NCI-H2171 treated with DMSO at 0.1 percent for 48 hours (cell line): ENCODE results near the gene ZFR.
"Not testable (repeated sequence)": the region's sequence is repeated elsewhere in the genome, so short reads cannot be mapped to it uniquely, and the experiment has no call there.

Experiments
- DNase-seq: peaks from one replicate; lab custom pipeline; 2025; lab: John Stamatoyannopoulos, UW

Gene ZFR

DNA sequence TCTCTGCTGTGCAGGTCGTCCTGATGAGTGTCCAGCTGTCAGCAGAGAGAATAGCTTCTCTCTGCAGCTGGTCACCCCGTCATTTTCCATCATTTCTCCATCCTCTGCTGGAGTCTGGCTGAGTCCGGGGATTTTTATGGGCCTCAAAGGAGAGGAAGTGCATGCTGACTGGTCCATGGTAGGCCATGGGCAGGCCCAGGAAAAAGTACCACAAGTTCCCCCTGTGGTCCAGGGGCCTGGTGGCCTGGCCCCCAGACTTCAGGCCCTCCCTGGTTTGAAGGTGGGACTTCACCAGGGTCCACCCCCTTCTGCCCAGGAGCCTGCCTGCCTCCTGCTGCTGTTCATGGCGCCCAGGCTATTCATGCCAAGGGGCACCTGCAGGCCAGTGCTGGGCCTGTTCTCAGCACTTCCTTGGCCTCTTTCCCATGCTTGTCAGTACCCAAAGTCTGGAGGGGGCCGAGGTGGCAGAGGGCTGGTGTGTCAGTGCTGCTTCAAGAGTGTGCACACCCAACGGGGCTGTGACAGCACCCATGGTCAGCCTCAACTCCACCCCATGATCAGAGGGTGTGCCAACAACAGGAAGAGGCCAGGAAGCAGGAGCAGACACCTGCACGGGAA lies 124.5 kb downstream of the ZFR start:
- DNase-seq: no peak

DNA sequence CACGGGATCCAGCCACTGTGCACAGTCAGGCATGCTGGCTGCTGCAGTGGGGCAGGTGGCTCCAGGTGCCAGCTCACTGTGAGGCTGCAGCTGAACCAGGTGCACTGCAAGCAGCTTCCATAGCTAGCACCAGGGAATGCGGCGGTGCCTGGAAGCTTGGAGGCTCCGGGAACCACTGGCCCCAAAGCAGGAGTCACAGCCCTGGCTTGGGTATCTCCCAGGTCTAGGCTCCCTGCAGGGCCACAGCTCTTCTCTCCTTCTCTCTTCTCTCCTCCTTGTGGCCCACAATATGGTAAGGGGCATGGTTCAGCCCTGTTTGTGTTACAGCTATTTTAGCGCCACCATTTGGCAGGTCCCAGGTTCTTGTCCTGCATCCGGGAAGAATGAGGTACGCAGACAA lies 125.1 kb downstream of the ZFR start:
- no peak for DNase-seq

DNA sequence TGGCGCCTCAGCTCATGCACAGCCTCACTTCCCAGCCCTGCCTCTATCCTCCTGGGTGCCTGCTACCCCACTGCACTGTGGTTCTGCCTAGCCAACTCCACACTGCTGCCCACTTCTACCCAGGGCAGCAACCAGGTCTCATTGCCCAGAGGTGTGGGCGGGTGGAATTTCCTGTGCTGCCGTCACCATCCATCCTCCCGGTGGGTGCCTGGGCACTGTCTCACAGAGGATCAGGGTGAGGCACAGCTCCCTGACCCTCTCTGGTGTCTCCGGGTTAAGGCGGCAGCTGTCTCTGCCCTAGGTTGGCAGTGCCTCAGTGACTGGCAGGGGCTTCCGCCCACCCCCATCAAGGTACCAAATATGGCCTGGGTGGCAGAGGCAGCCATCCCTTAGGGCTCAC lies 127.5 kb downstream of the ZFR start:
- no peak for DNase-seq

DNA sequence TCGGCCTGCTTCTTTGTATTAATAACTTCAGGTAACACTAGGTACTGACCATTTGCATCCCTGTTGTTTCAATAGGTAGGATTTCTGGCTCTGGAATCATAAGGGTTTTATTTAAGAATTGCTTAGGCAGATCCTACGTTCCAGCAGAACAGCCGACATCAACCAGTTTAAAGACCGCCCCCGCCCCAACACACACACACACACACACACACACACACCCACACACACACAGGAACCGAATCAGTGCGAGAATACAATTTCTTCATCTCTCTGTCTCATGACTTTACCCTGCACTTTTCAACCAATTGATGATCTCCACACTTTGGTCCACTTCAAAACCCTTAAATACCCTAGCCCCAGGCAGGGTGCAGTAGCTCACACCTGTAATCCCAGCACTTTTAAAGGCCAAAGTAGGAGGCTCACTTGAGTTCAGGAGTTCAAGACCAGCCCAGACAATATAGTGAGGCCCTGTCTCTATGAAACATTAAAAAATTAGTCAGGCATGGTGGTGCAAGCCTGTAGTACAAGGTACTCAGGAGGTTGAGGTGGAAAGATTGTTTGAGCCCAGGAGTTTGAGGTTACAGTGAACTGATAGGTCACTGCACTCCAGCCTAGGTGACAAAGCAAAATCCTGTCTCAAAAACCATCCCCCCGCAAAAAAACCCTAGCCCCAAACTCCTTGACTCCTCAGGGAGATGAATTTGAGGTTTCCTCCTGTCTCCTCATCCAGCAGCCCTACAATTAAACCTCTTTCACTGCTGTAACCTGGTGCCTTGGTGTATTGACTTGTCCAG lies 129.1 kb downstream of the ZFR start:
- no peak for DNase-seq

DNA sequence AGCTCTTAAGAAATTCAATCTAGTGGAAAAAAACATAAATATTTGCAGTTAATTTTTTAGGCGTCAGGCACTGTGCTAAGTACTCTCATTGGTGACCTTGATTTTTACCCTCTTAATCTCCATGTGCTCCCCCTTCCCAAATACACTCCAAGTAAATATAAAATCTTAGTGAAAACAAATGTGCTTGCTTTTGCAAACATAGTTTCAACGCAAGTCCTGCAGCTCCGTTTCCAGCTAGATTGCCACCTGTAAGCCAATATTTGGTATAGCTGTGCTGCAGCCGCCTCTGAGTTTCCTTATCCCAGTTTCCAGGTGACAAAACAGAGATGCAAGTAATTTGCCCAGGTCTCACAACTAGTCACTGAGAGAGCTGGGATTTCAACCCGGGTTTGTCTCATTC lies 129.9 kb downstream of the ZFR start:
- DNase-seq: no peak

DNA sequence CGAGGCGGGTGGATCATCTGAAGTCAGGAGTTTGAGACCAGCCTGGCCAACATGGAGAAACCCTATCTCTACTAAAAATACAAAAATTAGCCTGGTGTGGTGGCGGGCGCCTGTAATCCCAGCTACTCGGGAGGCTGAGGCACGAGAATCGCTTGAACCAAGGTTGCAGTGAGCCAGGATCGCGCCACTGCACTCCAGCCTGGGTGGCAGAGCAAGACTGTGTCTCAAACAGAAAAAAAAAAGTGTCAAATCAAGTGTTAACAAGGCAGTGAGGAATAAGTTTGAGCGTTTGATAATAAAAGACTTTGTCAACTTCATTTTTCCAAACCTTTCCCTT lies 130.4 kb downstream of the ZFR start:
- DNase-seq: not testable (repeated sequence)

DNA sequence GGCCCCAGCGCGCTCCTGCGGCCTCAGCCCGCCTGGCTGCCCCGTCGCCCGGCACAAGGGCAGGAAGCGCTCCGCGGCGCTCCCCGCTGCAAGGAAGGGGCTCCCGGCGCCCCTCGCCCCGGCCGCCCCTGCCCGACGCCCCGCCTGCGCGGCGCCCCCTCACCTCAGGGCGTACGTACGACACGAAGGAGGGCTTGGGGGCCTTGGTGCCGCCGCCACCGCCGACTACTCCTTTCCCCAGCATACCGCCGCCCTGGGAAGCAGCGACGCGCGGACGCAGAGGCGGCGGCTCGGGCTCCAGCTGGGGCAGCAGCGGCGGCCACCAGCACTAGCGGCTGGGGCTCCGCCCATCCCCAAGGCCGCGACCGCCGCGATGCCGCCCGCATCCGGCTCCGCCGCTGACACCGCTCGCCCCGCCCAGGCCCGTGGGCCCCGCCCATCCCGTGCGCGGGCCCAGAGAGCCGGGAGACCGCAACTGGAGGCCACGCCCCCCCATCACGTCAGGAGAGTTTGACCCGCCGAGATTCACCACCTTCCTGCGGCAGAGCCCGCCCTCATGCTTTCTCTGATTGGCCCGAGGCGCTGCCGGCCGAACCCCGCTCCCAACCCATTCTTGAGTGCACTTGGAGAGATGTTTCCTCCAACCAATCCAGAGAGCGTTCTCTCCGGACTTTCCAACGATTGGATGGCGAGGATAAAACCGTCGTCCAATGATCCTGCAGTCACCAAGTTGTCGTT lies 131.8 kb downstream of the ZFR start, which contains the start of gene MTMR12:
TSS of gene MTMR12 (minus strand) at position 345 of the 738 bp plus-strand sequence. CDS start at position 244, 101 bp downstream.
- DNase-seq: peak; percentile 100

DNA sequence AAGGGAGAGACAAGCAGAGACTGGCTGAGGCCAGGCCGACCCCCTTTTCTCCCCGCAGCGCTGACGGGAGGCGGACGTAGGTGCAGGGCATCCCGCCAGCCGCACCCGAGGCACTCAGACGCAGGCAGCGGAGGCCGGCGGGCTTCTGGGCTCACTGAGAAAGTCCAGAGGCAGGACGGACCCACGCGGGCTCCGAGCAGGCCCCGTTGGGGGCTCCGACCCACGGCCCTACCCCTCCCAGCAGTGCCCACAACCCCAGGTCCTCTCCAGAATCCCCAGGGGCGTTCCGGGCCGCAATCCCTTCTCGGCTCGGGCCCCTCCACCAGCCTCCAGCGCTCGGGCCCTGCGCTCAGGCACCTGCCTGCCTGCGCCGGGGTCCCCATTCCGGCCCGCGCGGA lies 132.3 kb downstream of the ZFR start:
- peak; percentile 79 for DNase-seq

DNA sequence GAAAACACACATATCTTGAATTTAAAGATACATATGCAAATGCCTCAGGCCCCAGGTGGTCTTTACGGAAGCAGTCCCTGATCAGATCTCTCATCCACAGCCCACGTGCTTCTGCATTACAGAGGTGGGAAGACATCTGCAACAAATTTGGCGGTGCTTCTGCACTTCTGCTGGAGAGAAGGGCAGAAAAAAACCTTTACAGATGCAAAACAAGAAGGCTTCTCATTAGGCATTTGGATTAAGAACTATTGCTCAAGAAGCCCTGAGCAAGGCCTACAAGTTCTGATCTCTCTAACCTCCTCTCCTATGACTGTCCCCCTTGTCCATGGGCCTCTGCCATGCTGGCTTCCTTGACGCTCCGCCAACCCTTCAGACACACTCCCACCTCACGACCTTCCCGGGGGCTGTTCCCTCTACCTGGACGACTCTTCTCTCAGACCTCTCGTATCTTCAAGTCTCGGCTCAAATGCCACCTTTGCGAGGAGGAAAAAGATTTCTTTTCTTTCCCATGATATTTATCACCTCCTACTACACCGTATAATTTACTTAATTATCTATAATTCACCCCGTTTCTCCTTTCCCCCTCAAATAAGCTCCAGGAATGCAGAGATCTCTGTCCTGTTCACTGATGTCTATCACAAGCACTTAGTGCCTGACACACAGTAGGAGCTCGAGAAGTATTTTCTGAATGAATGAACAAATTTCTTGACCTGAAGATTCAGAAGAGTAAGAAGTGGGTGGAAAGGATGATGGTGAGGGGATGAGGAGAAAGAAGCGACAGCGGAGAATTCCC lies 132.9 kb downstream of the ZFR start:
- DNase-seq: no peak

DNA sequence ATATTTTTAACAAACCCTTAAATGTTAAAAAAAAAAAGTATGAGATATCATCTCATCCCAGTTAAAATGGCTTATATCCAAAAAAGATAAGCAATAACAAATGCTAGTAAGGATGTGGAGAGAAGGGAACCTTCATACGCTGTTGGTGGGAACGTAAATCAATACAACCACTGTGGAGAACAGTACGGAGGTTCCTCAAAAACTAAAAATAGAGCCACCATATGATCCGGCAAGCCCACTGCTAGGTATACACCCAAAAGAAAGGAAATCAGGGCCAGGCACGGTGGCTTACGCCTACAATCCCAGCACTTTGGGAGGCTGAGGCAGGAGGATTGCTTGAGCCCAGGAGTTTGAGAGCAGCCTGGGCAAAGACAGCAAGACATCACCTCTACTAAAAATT lies 134.8 kb downstream of the ZFR start:
- DNase-seq: no peak

DNA sequence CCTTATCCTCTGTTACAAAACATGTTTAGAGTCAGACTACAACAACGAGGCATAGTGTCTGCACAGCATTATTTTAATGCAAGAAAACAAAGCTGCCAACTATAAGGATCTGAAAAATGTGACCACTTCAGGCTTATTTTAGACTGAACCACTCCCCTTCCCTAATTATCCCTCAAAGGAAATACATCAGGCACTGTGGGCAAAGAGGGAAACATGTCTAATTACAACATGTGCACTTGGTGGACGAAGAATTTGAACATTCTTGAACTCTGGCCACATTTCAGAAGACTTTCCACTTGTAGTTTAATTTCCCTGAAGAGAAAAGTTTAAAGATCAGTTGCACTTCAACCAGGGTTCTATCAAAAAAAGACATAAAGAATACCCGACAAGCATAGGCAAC lies 135.6 kb downstream of the ZFR start:
- DNase-seq: no peak

DNA sequence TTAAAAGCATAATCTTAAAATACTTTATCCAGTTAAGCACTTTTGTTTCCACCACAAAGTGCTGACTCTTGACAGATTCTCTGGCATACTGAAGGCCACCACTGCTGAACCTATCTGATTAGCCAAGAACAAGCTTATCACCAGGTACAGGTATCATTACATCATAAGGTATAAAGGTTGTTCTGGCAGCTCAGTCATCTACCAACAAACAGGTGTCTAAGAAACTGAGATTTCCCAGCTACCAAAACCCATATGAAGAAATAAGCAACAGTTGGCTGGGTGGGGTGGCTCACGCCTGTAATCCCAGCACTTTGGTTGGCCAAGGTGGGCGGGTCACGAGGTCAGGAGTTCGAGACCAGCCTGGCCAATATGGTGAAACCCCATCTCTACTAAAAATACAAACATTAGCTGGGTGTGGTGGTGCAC lies 136.8 kb downstream of the ZFR start:
- DNase-seq: no peak

DNA sequence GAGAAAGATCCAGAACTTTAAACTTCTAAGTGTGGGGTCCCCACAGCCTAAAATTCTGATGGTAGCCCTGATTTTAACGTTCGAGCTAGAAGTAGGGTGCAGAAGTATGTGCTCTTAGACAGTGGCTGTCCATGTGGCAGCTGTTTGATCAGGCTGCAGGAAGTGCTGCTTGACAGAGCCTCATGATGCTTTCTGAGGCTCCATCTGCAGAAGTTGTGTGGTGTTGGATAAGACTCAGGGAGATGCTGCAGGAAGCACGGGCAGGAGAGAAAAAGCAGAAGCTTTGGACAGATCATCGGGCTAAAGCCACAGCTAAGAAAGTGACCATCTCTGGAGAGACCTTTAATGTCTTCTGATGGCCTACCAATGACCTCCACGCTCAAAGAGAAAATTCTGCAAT lies 139.9 kb downstream of the ZFR start:
- no peak for DNase-seq
